Umbilical cord (tissue), 2 donors: ENCODE measurements around the gene UBE2S. TPM values are rescaled to one million over a fixed set of nuclear protein-coding genes. Genes with fewer than 3 reads are reported as not detected.
"Not testable (repeated sequence)": the region's sequence is repeated elsewhere in the genome, so short reads cannot be mapped to it uniquely, and the experiment has no call there.

ENCODE experiments used
- DNase-seq: peaks from one replicate; pipeline ENCODE4 v3.0.0-alpha.2; 2015; ENCODE audit warnings: low spot score
- total RNA-seq: library from RNA; depleted of rRNA; stranded (reverse); fragments of >200 nt; gene quantifications from one replicate; pipeline ENCODE4 v1.2.3, GENCODE V29; 2014; ENCODE audit warnings: low replicate concordance; ENCODE audit not compliant: insufficient read depth

Gene UBE2S
- total RNA-seq, 1 donor from 2014 or later: 19.3 TPM

- no peak for DNase-seq
Observed at GRCh38 chr19:55440411-55441105, 33.0 kb upstream of the UBE2S start.

- DNase-seq: no peak
Observed at GRCh38 chr19:55439052-55439451, 31.5 kb upstream of the UBE2S start.

- DNase-seq: peak; percentile 62
Observed at GRCh38 chr19:55437410-55437809, 29.8 kb upstream of the UBE2S start.

- DNase-seq: no peak
Observed at GRCh38 chr19:55436847-55437246, 29.3 kb upstream of the UBE2S start.

- no peak for DNase-seq
Observed at GRCh38 chr19:55435020-55435419, 27.4 kb upstream of the UBE2S start.

GRCh38 chr19:55434356-55434919 lies 26.9 kb upstream of the UBE2S start:
- DNase-seq: no peak

- DNase-seq: no peak
Observed at GRCh38 chr19:55433292-55433691, 25.7 kb upstream of the UBE2S start.

GRCh38 chr19:55432241-55432959 lies 24.8 kb upstream of the UBE2S start:
- DNase-seq: no peak

GRCh38 chr19:55431183-55431582 lies 23.6 kb upstream of the UBE2S start:
- DNase-seq: no peak

- no peak for DNase-seq
Observed at GRCh38 chr19:55426042-55426441, 18.5 kb upstream of the UBE2S start.

- DNase-seq: no peak
Observed at GRCh38 chr19:55424518-55424917, 16.9 kb upstream of the UBE2S start.

GRCh38 chr19:55423225-55424005 lies 15.8 kb upstream of the UBE2S start:
- DNase-seq: no peak

- DNase-seq: not testable (repeated sequence)
Observed at GRCh38 chr19:55421281-55421680, 13.7 kb upstream of the UBE2S start.

GRCh38 chr19:55419624-55420236 lies 12.1 kb upstream of the UBE2S start:
- no peak for DNase-seq

- DNase-seq: no peak
Observed at GRCh38 chr19:55419103-55419502, 11.5 kb upstream of the UBE2S start.

- DNase-seq: peak; percentile 82
Observed at GRCh38 chr19:55418185-55418584, 10.6 kb upstream of the UBE2S start.

GRCh38 chr19:55410168-55410567 lies 2.6 kb upstream of the UBE2S start:
- DNase-seq: no peak

GRCh38 chr19:55409179-55409578 lies 1.6 kb upstream of the UBE2S start:
- not testable (repeated sequence) for DNase-seq

GRCh38 chr19:55408533-55408872 lies 915 bp upstream of the UBE2S start:
- no peak for DNase-seq

- peak; percentile 100 for DNase-seq
Observed at GRCh38 chr19:55407800-55408532, 378 bp upstream of the UBE2S start.
